Loucy (cell line): ENCODE results near the gene TBX5.

Experiments
- H2AFZ ChIP-seq: fragments of 200-600 bp; sonication (generic); 2 replicates; pipeline ENCODE4 v1.6.0; 2016; ENCODE audit warnings: antibody characterized with exemption, mild to moderate bottlenecking, low read length, moderate library complexity
- H3F3A ChIP-seq: fragments of 200-600 bp; 2 replicates; pipeline ENCODE4 v1.6.0; 2016; ENCODE audit warnings: antibody characterized with exemption, low read depth, mild to moderate bottlenecking
- H3K27me3 ChIP-seq: fragments of 200-600 bp; sonication (generic); 2 replicates; pipeline ENCODE4 v1.6.1; 2014; ENCODE audit warnings: low read length, mild to moderate bottlenecking; ENCODE audit not compliant: insufficient read depth, poor library complexity, severe bottlenecking
- H3K36me3 ChIP-seq: fragments of 200-600 bp; sonication (generic); 2 replicates; pipeline ENCODE4 v1.6.1; 2016; ENCODE audit warnings: low read length; ENCODE audit not compliant: insufficient read depth
- H3K4me1 ChIP-seq: fragments of 200-600 bp; sonication (generic); 2 replicates; pipeline ENCODE4 v1.5.1; 2014; ENCODE audit warnings: low read length, mild to moderate bottlenecking; ENCODE audit not compliant: insufficient read depth, poor library complexity, severe bottlenecking
- H3K4me2 ChIP-seq: fragments of 200-600 bp; sonication (generic); 2 replicates; pipeline ENCODE4 v1.6.0; 2014; ENCODE audit warnings: antibody characterized with exemption, low read length, low read depth, mild to moderate bottlenecking; ENCODE audit not compliant: poor library complexity, severe bottlenecking
- H3K4me3 ChIP-seq: fragments of 200-600 bp; sonication (generic); 2 replicates; pipeline ENCODE4 v1.5.1; 2014; ENCODE audit warnings: low read length, mild to moderate bottlenecking, mixed read lengths; ENCODE audit not compliant: poor library complexity, severe bottlenecking
- H3K79me2 ChIP-seq: fragments of 200-600 bp; sonication (generic); 2 replicates; pipeline ENCODE4 v1.6.1; 2014; ENCODE audit warnings: low read length; ENCODE audit not compliant: insufficient read depth
- H3K9ac ChIP-seq: fragments of 200-600 bp; sonication (generic); 2 replicates; pipeline ENCODE4 v1.6.0; 2014; ENCODE audit warnings: mild to moderate bottlenecking, low read depth, low read length, moderate library complexity; ENCODE audit not compliant: poor library complexity, severe bottlenecking
- H3K9me2 ChIP-seq: fragments of 200-600 bp; sonication (generic); replicated peaks from 2 replicates; pipeline ENCODE4 v1.6.1; 2016; ENCODE audit warnings: low read depth, low read length, mixed read lengths
- H3K9me3 ChIP-seq: fragments of 200-600 bp; sonication (generic); 2 replicates; pipeline ENCODE4 v1.6.1; 2014; ENCODE audit warnings: mild to moderate bottlenecking, antibody characterized with exemption, low read length, low read depth; ENCODE audit not compliant: insufficient read depth
- H4K20me1 ChIP-seq: fragments of 200-600 bp; sonication (generic); 2 replicates; pipeline ENCODE4 v1.6.0; 2014; ENCODE audit warnings: antibody characterized with exemption, low read length, mild to moderate bottlenecking; ENCODE audit not compliant: insufficient read depth, poor library complexity, severe bottlenecking
- CTCF ChIP-seq: fragments of 200-600 bp; sonication (generic); conservative IDR thresholded peaks from 2 replicates; pipeline ENCODE4 v1.5.1; 2014; ENCODE audit warnings: mild to moderate bottlenecking, antibody characterized with exemption, low read length
- EZH2phosphoT487 ChIP-seq: fragments of 200-600 bp; IDR thresholded peaks from 2 replicates; pipeline ENCODE4 v1.6.1; 2018; ENCODE audit warnings: antibody characterized with exemption, mild to moderate bottlenecking, moderate library complexity, borderline replicate concordance

Gene TBX5

DNA sequence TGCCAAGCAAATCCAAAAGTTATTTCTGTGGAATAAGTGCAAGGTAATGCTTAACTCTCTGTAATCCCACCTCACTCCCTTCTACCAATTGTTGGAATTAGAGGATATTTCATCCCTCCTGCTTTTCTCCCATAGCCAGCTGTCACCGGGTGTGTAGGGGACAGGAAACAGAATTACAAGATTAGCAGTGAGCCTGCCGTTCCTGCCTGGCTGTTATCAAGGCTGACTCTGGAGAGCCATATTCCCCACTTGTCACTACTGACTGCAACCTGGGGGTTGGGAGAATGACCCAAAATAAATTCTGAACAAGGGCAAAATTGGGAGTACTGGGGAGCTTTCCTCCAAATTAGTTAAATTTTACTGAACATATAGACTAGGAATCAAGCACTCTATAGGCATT, 24.8 kb downstream of the TBX5 start:
- no peaks in the 10 kb centered on the region for H4K20me1 ChIP-seq
- H3K4me3 ChIP-seq = no peak overlapping the region
- H3F3A ChIP-seq = no peaks in the 10 kb centered on the region
- H3K4me2 ChIP-seq = no peak overlapping the region
- no peaks in the 10 kb centered on the region; the same call in 1 of the 2 replicates for H3K9me3 ChIP-seq
- H3K36me3 ChIP-seq = no peaks in the 10 kb centered on the region
- TF ChIP-seq CTCF (no peak), EZH2phosphoT487 (no peak)
- H3K79me2 ChIP-seq = no peaks in the 10 kb centered on the region
- H3K4me1 ChIP-seq = no peaks in the 10 kb centered on the region
- H3K9me2 ChIP-seq = no peaks in the 10 kb centered on the region
- no peak overlapping the region for H3K9ac ChIP-seq
- H2AFZ ChIP-seq = no peak overlapping the region
- H3K27me3 ChIP-seq = no peaks in the 10 kb centered on the region

DNA sequence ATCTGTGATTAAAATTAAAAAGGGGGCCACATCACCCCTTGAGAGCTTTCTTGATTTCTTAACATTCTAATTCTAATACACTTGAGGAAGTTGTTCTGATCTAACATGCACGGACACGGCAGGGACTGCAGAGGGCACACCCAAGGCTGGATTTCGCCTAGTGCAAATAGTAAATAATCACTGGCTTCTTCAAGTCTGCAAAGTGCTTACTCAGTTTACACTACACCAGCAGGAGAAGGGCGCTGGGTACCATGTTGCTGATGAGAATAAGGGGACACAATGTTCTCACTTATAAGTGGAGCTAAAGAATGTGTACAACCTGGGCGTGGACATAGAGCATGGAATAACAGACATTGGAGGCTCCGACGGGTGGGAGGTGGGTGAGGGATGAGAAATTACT, 34.2 kb downstream of the TBX5 start:
- Histone ChIP-seq H3K4me2 (no peak overlapping the region), H3K4me1 (no peaks in the 10 kb centered on the region), H3K27me3 (no peaks in the 10 kb centered on the region), H3K79me2 (no peaks in the 10 kb centered on the region), H3K9me2 (no peaks in the 10 kb centered on the region), H2AFZ (no peak overlapping the region), H4K20me1 (no peaks in the 10 kb centered on the region), H3K4me3 (no peak overlapping the region), H3K9me3 (no peaks in the 10 kb centered on the region; the same call in 1 of the 2 replicates), H3K9ac (no peak overlapping the region), H3K36me3 (no peaks in the 10 kb centered on the region), H3F3A (no peaks in the 10 kb centered on the region)
- no peak for TF ChIP-seq CTCF
- no peak for TF ChIP-seq EZH2phosphoT487

DNA sequence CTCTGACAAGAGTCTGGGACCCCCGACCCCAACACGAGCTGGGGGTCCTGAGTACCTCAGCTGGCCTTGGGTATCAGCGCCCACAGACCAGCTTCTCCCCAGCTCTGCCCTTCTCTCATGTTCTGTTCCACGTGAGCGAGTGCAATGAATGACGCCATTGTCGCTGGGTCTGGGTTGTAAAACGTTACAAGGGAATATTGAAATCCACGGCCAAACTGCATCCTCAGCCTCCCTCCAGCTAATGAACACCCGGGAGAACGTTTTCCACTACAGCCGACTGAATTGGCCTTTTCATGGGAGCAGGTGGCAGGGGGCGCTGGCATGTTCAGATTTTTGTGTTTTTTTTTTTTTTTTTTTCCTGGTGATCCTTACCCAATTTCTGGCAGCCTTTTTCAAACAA, 34.7 kb downstream of the TBX5 start:
- Histone ChIP-seq H3K9ac (no peak overlapping the region), H3K9me2 (no peaks in the 10 kb centered on the region), H3F3A (no peaks in the 10 kb centered on the region), H3K79me2 (no peaks in the 10 kb centered on the region), H2AFZ (no peak overlapping the region), H3K27me3 (no peaks in the 10 kb centered on the region), H3K4me2 (no peak overlapping the region), H3K36me3 (no peaks in the 10 kb centered on the region), H3K9me3 (no peaks in the 10 kb centered on the region; the same call in 1 of the 2 replicates), H4K20me1 (no peaks in the 10 kb centered on the region), H3K4me1 (no peaks in the 10 kb centered on the region), H3K4me3 (no peak overlapping the region)
- TF ChIP-seq EZH2phosphoT487 (no peak), CTCF (no peak)
